Right renal pelvis (tissue), 4 donors: ENCODE data around the gene KLRK1. TPM values are rescaled to one million over a fixed set of nuclear protein-coding genes. Genes with fewer than 3 reads are reported as not detected.
"Not testable (repeated sequence)": the region's sequence is repeated elsewhere in the genome, so short reads cannot be mapped to it uniquely, and the experiment has no call there.

Source experiments
- DNase-seq, 4 donors: peaks; one replicate each; pipeline ENCODE4 v3.0.0-alpha.2; 2013; ENCODE audit warnings: low read depth in 4 of 4, low spot score in 3 of 4, missing footprints in 1 of 4
- polyA plus RNA-seq, 4 donors: library from polyadenylated mRNA; unstranded; fragments of 120-200 nt; gene quantifications; one replicate each; pipeline ENCODE4 v1.2.1, GENCODE V29; 2013; ENCODE audit not compliant: insufficient read length in 4 of 4

KLRK1 gene
- polyA plus RNA-seq, 4 donors = 0.42 to 1.2 (median 0.61) TPM

DNA sequence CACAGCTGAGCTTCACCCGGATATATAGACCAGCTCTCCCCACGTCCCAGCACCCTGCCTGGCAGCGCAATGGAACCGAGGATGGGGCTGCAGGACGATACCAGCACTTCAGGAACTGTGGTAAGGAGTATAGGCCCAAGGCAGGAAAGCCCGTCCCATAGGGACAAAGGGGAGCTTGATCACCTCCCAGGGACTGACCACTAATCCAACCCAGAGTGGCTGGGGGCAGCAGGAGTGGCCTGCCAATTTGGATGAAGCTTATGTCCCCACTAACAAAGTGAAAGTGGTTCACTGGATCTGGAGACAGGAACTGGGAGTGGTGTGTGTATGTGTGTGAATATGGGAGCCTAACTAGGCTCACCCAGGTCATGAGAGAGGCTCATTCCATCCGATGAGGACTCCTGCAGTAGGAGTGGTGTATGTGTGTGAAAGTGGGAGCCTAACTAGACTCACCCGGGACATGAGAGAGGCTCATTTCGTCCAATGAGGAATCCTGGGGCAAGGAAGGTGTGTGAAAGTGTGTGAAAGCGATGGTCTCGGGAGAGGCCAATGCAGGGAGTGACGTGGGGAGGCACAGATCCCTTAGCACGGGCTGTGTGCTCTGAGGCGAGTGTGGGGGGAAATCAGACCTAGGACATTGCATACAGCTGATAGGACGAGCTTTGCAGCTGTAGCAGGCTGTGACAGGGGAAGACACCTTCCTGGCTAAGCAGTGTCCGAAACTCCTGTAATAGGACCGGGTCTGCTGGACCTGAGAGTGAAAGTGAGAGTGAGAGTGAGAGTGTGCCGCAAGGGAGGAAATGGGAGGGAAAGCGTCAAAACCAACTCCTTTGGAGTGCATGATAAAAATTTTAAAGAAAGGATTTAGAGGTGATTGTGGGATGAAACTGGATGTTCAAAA, 25.7 kb downstream of the KLRK1 start:
- DNase-seq = peak in 2 of 4 donors; percentile 52 to 61

DNA sequence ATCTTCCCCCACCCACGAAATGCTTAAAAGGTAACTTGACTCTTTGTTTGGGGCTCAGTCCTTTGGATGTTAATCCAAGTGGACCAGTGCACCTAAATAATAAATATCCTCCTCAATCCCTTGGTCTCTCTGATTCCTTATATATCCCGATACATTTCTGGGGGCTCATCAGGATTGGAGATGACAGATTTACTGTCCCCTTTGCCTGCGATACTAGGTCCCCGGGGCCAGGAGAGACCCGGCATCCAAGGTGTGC, 26.3 kb downstream of the KLRK1 start:
- DNase-seq = no peak

DNA sequence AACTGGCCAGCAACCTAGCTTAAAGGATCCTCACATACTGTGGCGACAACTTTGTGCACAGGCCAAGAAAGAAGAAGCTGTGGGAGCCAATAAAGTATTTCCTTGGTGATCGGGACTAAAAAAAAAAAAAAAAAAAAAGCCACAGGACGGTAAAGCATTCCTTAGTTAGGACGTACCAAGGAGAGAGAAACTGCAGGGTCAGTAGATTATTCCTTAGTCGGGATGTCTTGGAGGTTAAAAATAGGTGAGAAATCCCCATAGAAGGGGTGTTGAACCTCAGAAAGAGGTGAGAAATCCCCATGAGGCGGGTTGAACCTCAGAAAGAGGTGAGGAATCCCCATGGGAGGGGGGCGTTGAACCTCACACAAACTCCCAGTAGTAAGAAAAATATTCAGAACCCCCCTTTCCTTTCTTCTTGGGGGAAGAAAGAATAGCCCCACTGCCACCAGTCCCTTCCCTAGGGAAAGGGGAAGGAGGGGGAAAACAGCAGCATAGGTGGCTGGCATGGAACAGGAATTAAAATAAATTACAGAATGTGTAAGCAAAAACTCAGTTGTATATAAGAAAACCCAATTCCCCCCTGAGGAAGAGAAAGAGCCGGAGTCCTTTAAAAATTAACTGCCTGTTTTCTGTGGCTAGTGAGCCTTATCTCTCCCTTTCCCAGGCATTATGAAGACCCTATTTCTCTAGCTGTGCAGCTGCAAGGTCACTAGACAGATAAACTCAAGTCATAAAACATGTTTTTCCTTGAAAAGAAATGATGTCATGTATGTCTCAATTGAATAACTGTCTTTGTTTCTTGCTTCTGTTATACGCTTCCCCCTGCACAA, 26.8 kb downstream of the KLRK1 start:
- no peak for DNase-seq

- no peak for DNase-seq
Observed at GRCh38 chr12:10362325-10362724, 27.5 kb downstream of the KLRK1 start.

GRCh38 chr12:10361622-10362021, 28.2 kb downstream of the KLRK1 start:
- no peak for DNase-seq

DNA sequence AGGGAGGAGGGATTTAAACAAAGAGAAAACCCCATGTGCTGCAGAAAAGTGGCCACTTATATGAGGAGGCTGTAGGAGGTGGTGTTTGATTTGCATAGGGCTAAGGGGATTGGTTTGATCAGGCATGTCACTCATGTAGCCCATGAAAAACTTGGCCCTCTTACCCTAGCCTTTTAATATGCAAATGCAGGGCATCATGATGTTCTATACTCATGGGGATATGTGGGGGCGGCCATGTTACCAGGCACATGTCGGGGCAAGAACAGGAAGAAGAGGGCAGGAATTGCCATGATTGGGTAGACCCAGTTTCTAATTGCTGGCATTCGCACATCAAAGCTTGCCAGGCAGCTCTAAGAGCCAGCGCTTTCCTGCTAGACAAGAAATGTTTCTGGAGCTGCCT, 28.8 kb downstream of the KLRK1 start:
- DNase-seq = no peak

DNA sequence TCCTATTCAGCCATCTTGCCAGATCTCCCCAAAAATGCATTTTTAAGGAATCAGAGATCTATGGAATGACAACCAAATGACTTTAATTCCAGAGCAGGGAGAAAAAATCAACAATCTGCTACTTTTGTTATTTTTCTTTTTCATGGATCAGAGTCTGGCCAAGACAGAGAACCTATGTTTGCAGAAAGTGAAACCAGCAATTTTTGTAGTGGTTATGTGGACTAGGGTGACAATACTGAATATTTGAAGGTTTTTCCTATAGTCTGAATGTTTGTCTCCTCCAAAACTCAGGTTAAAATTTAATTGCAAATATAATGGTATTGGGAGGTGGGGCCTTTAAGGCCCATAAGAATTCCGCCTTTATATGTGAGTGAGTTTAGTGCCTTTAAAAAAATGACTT, 30.9 kb downstream of the KLRK1 start:
- no peak for DNase-seq

DNA sequence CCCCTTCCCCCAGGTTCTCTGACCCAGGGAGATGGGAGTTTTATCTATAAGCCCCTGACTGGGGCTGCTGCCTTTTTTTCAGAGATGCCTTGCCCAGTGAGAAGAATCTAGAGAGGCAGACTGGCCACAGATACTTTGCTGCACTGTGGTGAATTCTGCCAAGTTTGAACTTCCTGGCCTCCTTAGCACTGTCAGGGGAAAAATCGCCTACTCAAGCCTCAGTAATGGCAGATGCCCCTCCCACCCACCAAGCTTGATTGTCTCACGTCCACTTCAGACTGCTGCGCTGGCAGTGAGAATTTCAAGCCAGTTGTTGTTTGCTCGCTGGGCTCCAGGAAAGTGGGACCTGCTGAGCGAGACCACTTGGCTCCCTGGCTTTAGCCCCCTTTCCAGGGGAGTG, 31.7 kb downstream of the KLRK1 start:
- no peak for DNase-seq

DNA sequence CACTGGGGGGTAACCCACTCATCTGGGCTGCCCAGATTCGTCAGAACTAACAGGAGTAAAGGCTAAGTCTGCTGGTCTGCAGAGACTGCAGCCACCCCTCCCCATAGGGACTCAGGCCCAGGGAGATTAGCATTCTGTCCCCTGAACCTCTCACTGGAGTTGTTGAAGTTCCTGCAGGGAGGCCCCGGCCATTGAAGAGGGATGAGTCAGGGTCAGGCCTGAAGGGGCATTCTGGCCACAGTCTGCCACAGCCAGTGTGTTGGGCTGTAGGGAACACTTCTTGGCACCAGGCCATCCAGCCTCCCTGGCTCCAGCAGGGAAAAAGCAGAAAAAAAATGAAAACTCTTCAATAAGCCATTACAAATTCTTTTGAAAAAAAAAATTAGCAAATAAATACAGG, 35.3 kb downstream of the KLRK1 start:
- DNase-seq = no peak

DNA sequence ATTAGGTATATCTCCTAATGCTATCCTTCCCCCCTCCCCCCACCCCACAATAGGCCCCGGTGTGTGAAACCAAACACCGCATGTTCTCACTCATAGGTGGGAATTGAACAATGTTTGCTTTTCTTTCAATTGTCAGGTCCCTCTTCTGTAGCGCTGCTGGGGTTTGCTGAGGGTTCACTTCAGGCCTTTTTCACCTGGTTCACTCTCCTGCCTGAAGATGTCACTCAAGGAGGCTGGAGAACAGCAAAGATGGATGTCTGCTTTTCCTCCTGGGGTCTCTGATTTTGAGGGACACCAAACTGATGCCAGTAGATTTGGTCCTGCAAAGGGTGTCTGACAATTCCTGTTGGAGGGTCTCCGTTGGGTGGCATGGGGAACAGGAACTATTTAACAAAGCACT, 35.8 kb downstream of the KLRK1 start:
- DNase-seq = no peak

DNA sequence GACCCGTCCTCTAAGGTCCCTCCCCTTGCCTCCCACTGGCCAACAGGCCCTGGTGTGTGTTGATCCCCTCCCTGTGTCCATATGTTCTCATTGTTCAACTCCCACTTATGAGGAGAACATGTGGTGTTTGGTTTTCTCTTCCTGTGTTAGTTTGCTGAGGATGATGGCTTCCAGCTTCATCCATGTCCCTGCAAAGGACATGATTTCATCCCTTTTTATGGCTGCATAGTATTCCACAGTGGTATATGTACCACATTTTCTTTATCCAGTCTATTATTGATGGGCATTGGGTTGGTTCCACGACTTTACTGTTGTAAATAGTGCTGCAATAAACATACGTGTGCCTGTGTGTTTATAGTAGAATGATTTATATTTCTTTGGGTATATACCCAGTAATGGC, 38.4 kb downstream of the KLRK1 start:
- not testable (repeated sequence) for DNase-seq

DNA sequence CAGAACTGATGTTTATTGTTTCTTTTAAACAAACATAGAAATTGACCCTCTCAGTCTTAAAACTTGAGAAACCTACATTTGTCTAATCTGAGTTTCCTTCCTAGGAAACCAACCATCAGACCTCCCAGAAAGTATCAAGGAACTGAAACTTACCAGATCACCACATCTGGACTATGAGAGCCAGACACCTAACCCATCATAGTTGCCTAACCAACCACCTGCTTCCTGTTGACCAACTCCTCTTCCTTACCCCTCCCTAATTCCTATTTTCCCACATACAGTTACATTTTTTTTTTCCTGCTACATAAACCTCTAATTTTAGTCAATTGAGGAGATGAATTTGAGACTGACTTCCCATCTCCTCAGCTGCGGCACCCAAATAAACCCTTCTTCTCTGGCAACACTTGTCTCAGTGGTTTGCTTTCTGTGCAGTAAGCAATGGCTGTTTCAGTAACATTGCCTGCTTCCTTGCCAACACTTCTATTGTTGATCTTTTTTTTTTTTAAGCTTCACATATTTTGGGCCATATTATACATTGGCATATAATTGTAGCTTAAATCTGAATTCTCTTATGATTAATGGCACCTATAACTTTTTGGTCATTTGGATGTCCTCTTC, 47.8 kb downstream of the KLRK1 start:
- DNase-seq = no peak

DNA sequence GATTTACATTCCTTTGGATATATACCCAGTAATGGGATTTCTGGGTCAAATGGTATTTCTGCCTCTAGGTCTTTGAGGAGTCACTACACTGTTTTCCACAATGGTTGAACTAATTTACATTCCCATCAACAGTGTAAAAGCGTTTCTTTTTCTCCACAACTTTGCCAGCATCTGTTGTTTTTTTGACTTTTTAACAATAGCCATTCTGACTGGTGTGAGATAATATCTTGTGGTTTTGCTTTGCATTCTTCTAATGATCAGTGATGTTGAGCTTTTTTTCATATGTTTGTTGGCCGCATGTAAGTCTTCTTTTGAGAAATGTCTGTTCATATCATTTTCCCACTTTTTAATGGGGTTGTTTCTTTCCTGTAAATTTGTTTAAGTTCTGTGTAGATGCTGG, 48.9 kb downstream of the KLRK1 start:
- DNase-seq = not testable (repeated sequence)

GRCh38 chr12:10339053-10339840, 50.6 kb downstream of the KLRK1 start:
- DNase-seq = no peak

- DNase-seq = not testable (repeated sequence)
Observed at GRCh38 chr12:10338470-10338869, 51.4 kb downstream of the KLRK1 start.

DNA sequence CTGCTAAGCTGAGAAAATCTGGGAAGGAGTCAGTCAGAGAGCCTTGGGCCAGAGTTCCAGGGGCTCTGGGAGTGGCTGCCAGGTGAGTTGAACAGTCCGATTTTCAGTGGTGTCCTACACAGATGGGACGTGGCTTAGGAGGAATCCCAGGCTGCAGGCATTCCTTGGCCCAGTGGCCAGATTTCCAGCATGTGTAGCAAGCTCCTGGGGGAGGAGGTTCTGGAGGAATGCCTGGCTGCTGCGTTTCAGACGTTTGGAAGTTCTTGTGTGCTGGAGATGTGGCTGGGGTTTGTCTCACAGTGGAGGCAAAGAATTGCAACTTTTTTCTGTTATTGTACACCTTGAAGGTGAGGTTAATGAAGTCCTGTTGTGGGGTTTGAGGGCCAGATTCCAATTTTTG, 53.6 kb downstream of the KLRK1 start:
- DNase-seq = not testable (repeated sequence)

GRCh38 chr12:10331642-10332239, 58.1 kb downstream of the KLRK1 start:
- peak; percentile 5 to 24 (median 19) for DNase-seq

DNA sequence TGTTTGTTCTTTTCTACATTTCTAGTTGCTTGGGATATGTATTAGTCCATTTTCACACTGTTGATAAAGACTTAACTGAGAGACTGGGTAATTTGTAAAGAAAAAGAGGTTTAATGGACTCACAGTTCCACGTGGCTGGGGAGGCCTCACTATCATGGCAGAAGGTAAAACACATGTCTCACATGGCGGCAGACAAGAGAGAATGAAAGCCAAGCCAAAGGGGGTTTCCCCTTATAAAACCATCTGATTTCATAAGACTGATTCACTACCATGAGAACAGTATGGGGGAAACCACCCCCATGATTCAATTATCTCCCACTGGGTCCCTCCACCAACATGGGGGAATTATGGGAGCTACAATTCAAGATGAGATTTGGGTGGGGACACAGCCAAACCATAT, 61.1 kb downstream of the KLRK1 start:
- not testable (repeated sequence) for DNase-seq
